SU-DHL-6 (cell line): ENCODE results near the gene WWC1.

Source experiments
- H2AFZ ChIP-seq: fragments of 200-600 bp; sonication (generic); 2 replicates; pipeline ENCODE4 v1.6.1; 2014; ENCODE audit warnings: low read depth, mild to moderate bottlenecking, moderate library complexity, mixed read lengths, antibody characterized with exemption, low read length; ENCODE audit not compliant: severe bottlenecking
- H3F3A ChIP-seq: fragments of 200-600 bp; shearing (Covaris generic); 2 replicates; pipeline ENCODE4 v1.6.0; 2016; ENCODE audit warnings: antibody characterized with exemption, mild to moderate bottlenecking; ENCODE audit not compliant: insufficient read depth
- H3K27ac ChIP-seq: fragments of 200-600 bp; sonication (generic); 2 replicates; pipeline ENCODE4 v1.5.1; 2016; ENCODE audit warnings: low read depth, mild to moderate bottlenecking, low read length, moderate library complexity, mixed read lengths
- H3K27me3 ChIP-seq: fragments of 200-600 bp; sonication (generic), shearing (Covaris generic); 2 replicates; pipeline ENCODE4 v1.6.0; 2014; ENCODE audit warnings: mild to moderate bottlenecking, low read length
- H3K36me3 ChIP-seq: fragments of 200-600 bp; sonication (generic); 2 replicates; pipeline ENCODE4 v1.6.1; 2014; ENCODE audit warnings: mild to moderate bottlenecking, low read length, mixed read lengths
- H3K4me2 ChIP-seq: fragments of 300-600, 200-600 bp; shearing (Covaris generic), sonication (generic); 2 replicates; pipeline ENCODE4 v1.6.0; 2014; ENCODE audit warnings: low read length, low read depth, mild to moderate bottlenecking; ENCODE audit not compliant: poor library complexity, severe bottlenecking
- H3K4me3 ChIP-seq: fragments of 200-600 bp; sonication (generic); 2 replicates; pipeline ENCODE4 v1.5.1; 2014; ENCODE audit warnings: antibody characterized with exemption, low read length, mild to moderate bottlenecking, mixed read lengths; ENCODE audit not compliant: insufficient read depth, poor library complexity, severe bottlenecking
- H3K79me2 ChIP-seq: fragments of 200-600 bp; sonication (generic); 2 replicates; pipeline ENCODE4 v1.6.1; 2014; ENCODE audit warnings: mild to moderate bottlenecking, low read length, moderate library complexity; ENCODE audit not compliant: insufficient read depth
- H3K9ac ChIP-seq: fragments of 200-600 bp; sonication (generic); 2 replicates; pipeline ENCODE4 v1.7.0; 2014; ENCODE audit warnings: mild to moderate bottlenecking, low read length
- H3K9me2 ChIP-seq: fragments of 200-600 bp; sonication (generic); replicated peaks from 2 replicates; pipeline ENCODE4 v1.6.1; 2014; ENCODE audit warnings: low read length; ENCODE audit not compliant: insufficient read depth
- H3K9me3 ChIP-seq: fragments of 200-600 bp; sonication (generic); 2 replicates; pipeline ENCODE4 v1.6.1; 2014; ENCODE audit warnings: low read length, mixed read lengths; ENCODE audit not compliant: insufficient read depth
- H4K20me1 ChIP-seq: fragments of 200-600 bp; sonication (generic); 2 replicates; pipeline ENCODE4 v1.6.1; 2014; ENCODE audit warnings: low read depth, mild to moderate bottlenecking, antibody characterized with exemption, low read length, moderate library complexity, mixed read lengths
- CTCF ChIP-seq: fragments of 200-600 bp; sonication (generic); IDR thresholded peaks from one replicate; pipeline ENCODE4 v1.5.1; 2017; ENCODE audit warnings: antibody characterized with exemption, mild to moderate bottlenecking, low read length, moderate library complexity; ENCODE audit not compliant: insufficient read depth, poor library complexity, severe bottlenecking
- EZH2phosphoT487 ChIP-seq: fragments of 200-600 bp; sonication (generic), shearing (Covaris generic); conservative IDR thresholded peaks from 2 replicates; pipeline ENCODE4 v1.6.1; 2018; ENCODE audit warnings: mild to moderate bottlenecking, antibody characterized with exemption, low read length, moderate library complexity, mixed read lengths

WWC1 gene

GRCh38 chr5:168469816-168470215 lies 178.4 kb downstream of the WWC1 start:
- Histone ChIP-seq H3K27ac (no peak overlapping the region), H3F3A (no peaks in the 10 kb centered on the region), H2AFZ (no peak overlapping the region), H3K9ac (no peak overlapping the region), H3K9me3 (no peaks in the 10 kb centered on the region), H3K4me3 (no peak overlapping the region), H4K20me1 (no peaks in the 10 kb centered on the region), H3K27me3 (no peaks in the 10 kb centered on the region), H3K79me2 (no peaks in the 10 kb centered on the region), H3K36me3 (no peaks in the 10 kb centered on the region), H3K4me2 (no peak overlapping the region), H3K9me2 (no peaks in the 10 kb centered on the region)
- TF ChIP-seq EZH2phosphoT487 (no peak), CTCF (no peak)

- no peaks in the 10 kb centered on the region for H4K20me1 ChIP-seq
- no peaks in the 10 kb centered on the region for H3F3A ChIP-seq
- H2AFZ ChIP-seq: no peak overlapping the region
- no peaks in the 10 kb centered on the region for H3K79me2 ChIP-seq
- no peak overlapping the region for H3K4me3 ChIP-seq
- no peak overlapping the region for H3K27ac ChIP-seq
- no peaks in the 10 kb centered on the region for H3K9me3 ChIP-seq
- no peaks in the 10 kb centered on the region for H3K36me3 ChIP-seq
- H3K9me2 ChIP-seq: no peaks in the 10 kb centered on the region
- TF ChIP-seq CTCF: no peak
- no peak overlapping the region for H3K9ac ChIP-seq
- H3K4me2 ChIP-seq: no peak overlapping the region
- H3K27me3 ChIP-seq: no peaks in the 10 kb centered on the region
Observed at GRCh38 chr5:168471785-168472184, 180.3 kb downstream of the WWC1 start.

- Histone ChIP-seq H3K9me2 (no peaks in the 10 kb centered on the region), H3K36me3 (no peaks in the 10 kb centered on the region), H4K20me1 (no peaks in the 10 kb centered on the region), H3K27ac (no peak overlapping the region), H2AFZ (no peak overlapping the region), H3K4me3 (no peak overlapping the region), H3K4me2 (no peak overlapping the region), H3F3A (no peaks in the 10 kb centered on the region), H3K9me3 (no peaks in the 10 kb centered on the region), H3K79me2 (no peaks in the 10 kb centered on the region), H3K9ac (no peak overlapping the region), H3K27me3 (no peaks in the 10 kb centered on the region)
- TF ChIP-seq CTCF (no peak), EZH2phosphoT487 (no peak)
Observed at GRCh38 chr5:168472329-168472728, 180.9 kb downstream of the WWC1 start.

- Histone ChIP-seq H3K36me3 (no peaks in the 10 kb centered on the region), H3K79me2 (no peaks in the 10 kb centered on the region), H3K9me2 (no peaks in the 10 kb centered on the region), H3K4me3 (no peak overlapping the region), H4K20me1 (no peaks in the 10 kb centered on the region), H2AFZ (no peak overlapping the region), H3K9ac (no peak overlapping the region), H3K4me2 (no peak overlapping the region), H3K27ac (no peak overlapping the region), H3K27me3 (no peaks in the 10 kb centered on the region), H3F3A (no peaks in the 10 kb centered on the region), H3K9me3 (no peaks in the 10 kb centered on the region)
- TF ChIP-seq CTCF: no peak
- no peak for TF ChIP-seq EZH2phosphoT487
Observed at GRCh38 chr5:168474319-168474718, 182.9 kb downstream of the WWC1 start.
